ENCODE data around the gene TPD52L1.

The TPD52L1 gene

GRCh38 chr6:125222531-125223455 is 69.2 kb downstream of the TPD52L1 start:
- DNase-seq (ENCODE audit: insufficient read length, low spot score): no peak
- no peak for TF ChIP-seq CTCF (IDR thresholded peaks at IDR 0.05; ENCODE audit: insufficient read depth, missing control alignments)
- no peak for FAIRE-seq

DNA sequence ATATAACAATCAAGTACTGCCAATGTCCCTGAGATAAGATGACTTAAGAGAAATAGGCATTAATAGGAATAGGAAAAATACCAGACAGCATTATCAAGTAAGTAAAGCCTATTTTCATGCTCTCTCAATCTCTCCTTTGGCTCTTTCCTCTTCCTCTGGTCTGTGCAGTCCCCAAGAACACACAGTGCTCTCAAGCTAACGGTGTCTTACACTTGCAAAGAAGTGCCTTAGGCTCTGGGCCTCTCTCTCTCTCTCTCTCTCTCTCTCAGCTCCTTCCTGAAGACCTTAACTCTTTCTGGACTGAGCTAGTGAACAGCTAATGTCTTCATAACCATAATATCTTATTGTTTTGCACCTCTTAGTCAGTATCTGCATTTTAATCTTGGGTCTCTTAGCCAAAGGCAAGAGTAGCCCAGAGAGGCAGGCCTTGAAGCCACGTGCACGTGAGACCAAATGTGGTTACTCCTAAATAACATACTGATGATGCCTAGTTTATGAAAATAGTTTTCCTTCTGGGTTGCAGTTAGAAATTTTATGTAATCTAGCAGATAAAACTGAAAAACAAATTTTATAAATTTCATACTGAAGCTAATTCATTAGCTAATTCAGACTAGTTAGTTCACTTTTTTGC is 70.8 kb downstream of the TPD52L1 start:
- FAIRE-seq: no peak
- TF ChIP-seq CTCF (IDR thresholded peaks at IDR 0.05; ENCODE audit: insufficient read depth, missing control alignments): no peak

DNA sequence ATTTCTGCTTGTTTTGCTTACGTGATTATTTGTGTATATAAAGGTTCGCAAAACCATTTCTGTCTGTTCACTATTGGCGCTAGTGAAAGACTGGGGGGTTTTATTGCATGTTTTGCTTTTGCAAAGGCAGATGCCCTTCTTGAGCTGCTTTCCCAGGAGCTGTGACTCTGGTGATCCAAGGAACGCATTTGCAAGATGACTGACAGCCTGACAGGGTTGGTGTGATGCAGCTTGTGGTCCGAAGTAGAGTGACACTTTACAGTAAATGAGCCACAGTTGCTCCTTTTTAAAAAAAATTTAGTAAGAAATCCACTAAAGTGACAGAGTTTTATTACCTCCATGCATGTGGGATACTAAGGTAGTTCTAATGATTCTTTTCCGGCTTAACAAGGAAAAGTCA is 73.7 kb downstream of the TPD52L1 start:
- TF ChIP-seq CTCF (IDR thresholded peaks at IDR 0.05; ENCODE audit: insufficient read depth, missing control alignments): no peak

More for the DNA sequence above, 70.8 kb downstream of the TPD52L1 start:
- DNase-seq (ENCODE audit: insufficient read length, low spot score): no peak

GRCh38 chr6:125228981-125229479 is 75.5 kb downstream of the TPD52L1 start:
- FAIRE-seq (no peak), DNase-seq (ENCODE audit: insufficient read length, low spot score) (no peak)
- TF ChIP-seq CTCF (IDR thresholded peaks at IDR 0.05; ENCODE audit: insufficient read depth, missing control alignments): no peak

More for the DNA sequence above, 73.7 kb downstream of the TPD52L1 start:
- DNase-seq (ENCODE audit: insufficient read length, low spot score): no peak
- FAIRE-seq: no peak

GRCh38 chr6:125230674-125231073 is 77.1 kb downstream of the TPD52L1 start:
- FAIRE-seq (no peak), DNase-seq (ENCODE audit: insufficient read length, low spot score) (no peak)
- no peak for TF ChIP-seq CTCF (IDR thresholded peaks at IDR 0.05; ENCODE audit: insufficient read depth, missing control alignments)

DNA sequence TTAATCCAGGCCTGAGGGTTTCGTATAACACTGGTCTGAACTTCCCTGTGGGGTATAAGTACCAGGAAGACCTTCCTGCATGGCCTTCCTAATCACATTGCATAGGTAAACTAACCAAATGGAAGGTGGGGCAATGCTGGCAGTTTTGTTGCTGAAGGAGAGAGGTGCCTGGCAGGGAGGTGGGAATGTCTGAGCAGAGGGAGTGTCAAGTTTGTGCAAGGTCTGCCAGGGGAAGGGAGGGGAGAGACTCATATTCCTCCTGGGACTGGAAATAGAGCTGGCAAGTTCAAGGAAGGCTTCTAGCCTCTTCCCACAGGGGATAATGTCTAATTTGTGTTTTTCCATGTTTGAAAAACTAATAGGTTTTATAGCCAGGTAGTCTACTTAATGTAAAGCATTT is 77.6 kb downstream of the TPD52L1 start:
- no peak for TF ChIP-seq CTCF (IDR thresholded peaks at IDR 0.05; ENCODE audit: insufficient read depth, missing control alignments)
- FAIRE-seq (no peak), DNase-seq (ENCODE audit: insufficient read length, low spot score) (no peak)
